CD4-positive, alpha-beta T cell treated with Interleukin-15 for 4 hours (primary cell): Measurements from ENCODE around the gene C6orf136.
A peak's percentile ranks its signal among the peaks of the same experiment; 100 is the strongest.
"Not testable (repeated sequence)": the region's sequence is repeated elsewhere in the genome, so short reads cannot be mapped to it uniquely, and the experiment has no call there.

Experiments
- DNase-seq: peaks from one replicate; pipeline ENCODE4 v3.0.0-alpha.2; 2020; ENCODE audit warnings: low spot score

Gene C6orf136

GRCh38 chr6:30657922-30658321, 11.0 kb downstream of the C6orf136 start:
- DNase-seq: not testable (repeated sequence)

- DNase-seq: no peak
Observed at GRCh38 chr6:30664994-30665767, 18.2 kb downstream of the C6orf136 start.

- not testable (repeated sequence) for DNase-seq
Observed at GRCh38 chr6:30666300-30666699, 19.4 kb downstream of the C6orf136 start.

GRCh38 chr6:30670760-30671527, 24.0 kb downstream of the C6orf136 start:
- no peak for DNase-seq

GRCh38 chr6:30672445-30673253, 25.7 kb downstream of the C6orf136 start, which contains the start of gene DHX16:
Gene DHX16 (minus strand): TSS chr6:30673006. CDS start chr6:30672841, 165 bp downstream.
- peak; percentile 96 for DNase-seq

GRCh38 chr6:30676660-30677285, 29.8 kb downstream of the C6orf136 start:
- no peak for DNase-seq

GRCh38 chr6:30678964-30679726, 32.2 kb downstream of the C6orf136 start:
- DNase-seq: peak; percentile 92

- no peak for DNase-seq
Observed at GRCh38 chr6:30679765-30680535, 33.0 kb downstream of the C6orf136 start.

- no peak for DNase-seq
Observed at GRCh38 chr6:30681766-30682142, 34.8 kb downstream of the C6orf136 start.

GRCh38 chr6:30682143-30683117, 35.5 kb downstream of the C6orf136 start:
- DNase-seq: peak; percentile 95

- no peak for DNase-seq
Observed at GRCh38 chr6:30683183-30683979, 36.4 kb downstream of the C6orf136 start.

GRCh38 chr6:30683980-30684338, 37.0 kb downstream of the C6orf136 start:
- DNase-seq: no peak

- DNase-seq: peak; percentile 60
Observed at GRCh38 chr6:30684386-30685156, 37.6 kb downstream of the C6orf136 start.

- DNase-seq: peak; percentile 26
Observed at GRCh38 chr6:30685157-30686008, 38.5 kb downstream of the C6orf136 start.

GRCh38 chr6:30686009-30686907, 39.3 kb downstream of the C6orf136 start, which contains the start of gene PPP1R18:
Gene PPP1R18 (minus strand): TSS chr6:30686645. CDS start chr6:30686018, 627 bp downstream.
- peak; percentile 84 for DNase-seq
